Measurements from ENCODE around the gene CRB2. TPM values are rescaled to one million over a fixed set of nuclear protein-coding genes. Genes with fewer than 3 reads are reported as not detected.
A peak's percentile ranks its signal among the peaks of the same experiment; 100 is the strongest.

The CRB2 gene
- total and polyA plus RNA-seq, 11 donors, result 0.05 to 10.1 (median 0.10) TPM; not detected in 8

DNA sequence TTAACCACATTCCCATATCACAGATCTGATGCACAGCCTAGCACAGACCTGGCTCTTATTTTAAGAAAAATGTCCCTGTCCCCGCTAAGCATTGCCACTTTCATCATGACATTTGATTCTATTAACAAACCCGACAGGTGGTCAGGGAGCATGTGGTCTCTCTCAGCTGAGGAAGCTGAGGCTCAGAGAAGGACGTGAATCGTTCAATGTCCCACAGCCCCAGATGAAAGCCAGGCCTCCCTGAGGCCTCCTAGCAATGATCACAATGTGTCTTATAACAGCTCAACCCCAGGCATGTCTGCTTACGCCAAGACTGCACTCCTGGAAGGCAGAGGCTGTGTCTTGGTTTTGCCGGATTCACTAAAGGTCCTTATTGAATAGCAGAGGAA, 10.4 kb upstream of the CRB2 start:
- intact Hi-C loops (cut with DNase I), result loop anchor here in 5 of 10 donors (5.0 to 10.0 kb wide), 4 partner anchors 81 to 263 kb away; partner anchors contain the start of gene STRBP (in 1 of the 5)
- TF ChIP-seq, protein P1, sequence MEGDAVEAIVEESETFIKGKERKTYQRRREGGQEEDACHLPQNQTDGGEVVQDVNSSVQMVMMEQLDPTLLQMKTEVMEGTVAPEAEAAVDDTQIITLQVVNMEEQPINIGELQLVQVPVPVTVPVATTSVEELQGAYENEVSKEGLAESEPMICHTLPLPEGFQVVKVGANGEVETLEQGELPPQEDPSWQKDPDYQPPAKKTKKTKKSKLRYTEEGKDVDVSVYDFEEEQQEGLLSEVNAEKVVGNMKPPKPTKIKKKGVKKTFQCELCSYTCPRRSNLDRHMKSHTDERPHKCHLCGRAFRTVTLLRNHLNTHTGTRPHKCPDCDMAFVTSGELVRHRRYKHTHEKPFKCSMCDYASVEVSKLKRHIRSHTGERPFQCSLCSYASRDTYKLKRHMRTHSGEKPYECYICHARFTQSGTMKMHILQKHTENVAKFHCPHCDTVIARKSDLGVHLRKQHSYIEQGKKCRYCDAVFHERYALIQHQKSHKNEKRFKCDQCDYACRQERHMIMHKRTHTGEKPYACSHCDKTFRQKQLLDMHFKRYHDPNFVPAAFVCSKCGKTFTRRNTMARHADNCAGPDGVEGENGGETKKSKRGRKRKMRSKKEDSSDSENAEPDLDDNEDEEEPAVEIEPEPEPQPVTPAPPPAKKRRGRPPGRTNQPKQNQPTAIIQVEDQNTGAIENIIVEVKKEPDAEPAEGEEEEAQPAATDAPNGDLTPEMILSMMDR (IDR thresholded peaks at IDR 0.05), result no peak
- TF ChIP-seq POLR2A (IDR thresholded peaks at IDR 0.05), result no peak
- ATAC-seq, result no peak
- Histone ChIP-seq H3K27me3 (peaks cover 0 to 11% (median 4%) of the 10 kb centered on the region in 9 donors), H3K4me1 (peaks cover 0 to 8% (median 0%) of the 10 kb centered on the region in 12 donors), H3K4me3 (no peak overlapping the region), H3K36me3 (no peaks in the 10 kb centered on the region), H3K27ac (peak overlapping the region in 1 of 12 donors; percentile 62), H3K9me3 (no peaks in the 10 kb centered on the region)
- no peak for DNase-seq
- 58 to 80% (median 61%) methylated on average over 5 to 6 of the region's 6 CpGs for WGBS, 4 donors

DNA sequence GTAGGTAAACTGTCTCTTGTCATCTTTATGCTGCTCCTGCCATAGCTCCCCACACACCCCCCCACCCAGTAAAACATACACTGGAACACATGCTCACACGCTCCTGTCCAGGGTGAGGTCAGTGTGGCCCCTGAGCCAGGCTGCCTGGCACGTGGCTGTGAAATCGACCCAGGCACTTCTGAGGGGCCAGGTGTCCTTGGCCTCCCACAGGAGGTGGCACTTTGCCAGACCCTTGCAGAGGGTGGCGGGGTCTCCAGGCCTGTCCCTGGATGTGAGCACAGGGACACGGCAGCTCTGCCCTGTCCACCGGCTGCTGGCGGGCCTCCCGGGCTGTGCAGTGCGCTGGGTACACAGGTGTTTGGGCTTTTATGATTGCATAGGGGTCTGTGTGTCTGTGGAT, 10.0 kb upstream of the CRB2 start:
- no peak for TF ChIP-seq POLR2A (IDR thresholded peaks at IDR 0.05)
- TF ChIP-seq, protein P1 (IDR thresholded peaks at IDR 0.05), result no peak
- H3K9me3 ChIP-seq, result no peaks in the 10 kb centered on the region
- no peak overlapping the region for H3K4me3 ChIP-seq
- no peak for ATAC-seq
- no peak for DNase-seq
- peaks cover 0 to 11% (median 4%) of the 10 kb centered on the region in 9 donors for H3K27me3 ChIP-seq
- peaks cover 0 to 8% (median 0%) of the 10 kb centered on the region in 12 donors for H3K4me1 ChIP-seq
- no peaks in the 10 kb centered on the region for H3K36me3 ChIP-seq
- intact Hi-C loops (cut with DNase I), result loop anchor here in 5 of 10 donors (5.0 to 10.0 kb wide), 4 partner anchors 81 to 264 kb away; partner anchors contain the start of gene STRBP (in 1 of the 5)
- WGBS, 4 donors, result 81 to 87% (median 82%) methylated on average over 9 of the region's 9 CpGs
- peak overlapping the region in 1 of 12 donors; percentile 53 for H3K27ac ChIP-seq

DNA sequence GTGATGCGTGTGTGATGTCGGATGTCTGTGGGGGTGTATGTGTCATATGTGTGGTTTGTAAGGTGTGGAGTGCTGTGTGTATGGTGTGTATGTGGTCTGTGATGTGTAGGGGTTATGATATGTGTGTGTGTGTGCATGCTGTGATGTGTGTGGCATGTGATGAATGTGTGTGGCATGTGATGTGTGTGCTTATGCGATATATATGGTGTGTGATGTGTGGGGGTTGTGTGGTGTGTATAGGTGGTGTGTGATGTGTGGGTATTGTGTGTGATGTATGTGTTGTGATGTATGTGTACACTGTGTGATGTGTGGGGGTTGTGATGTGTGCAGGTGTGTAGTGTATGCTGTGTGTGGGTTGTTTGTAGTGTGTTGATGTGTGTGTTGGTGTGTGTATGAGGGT, 9.2 kb upstream of the CRB2 start:
- Histone ChIP-seq H3K9me3 (no peaks in the 10 kb centered on the region), H3K27me3 (peaks cover 0 to 11% (median 4%) of the 10 kb centered on the region in 9 donors), H3K27ac (no peak overlapping the region), H3K4me1 (peaks cover 0 to 8% (median 0%) of the 10 kb centered on the region in 12 donors), H3K36me3 (no peaks in the 10 kb centered on the region), H3K4me3 (no peak overlapping the region)
- DNase-seq (no peak), ATAC-seq (no peak)
- WGBS, 4 donors, result 91 to 97% (median 97%) methylated on average over 3 of the region's 3 CpGs
- intact Hi-C loops (cut with DNase I), result loop anchor here in 5 of 10 donors (5.0 to 10.0 kb wide), 4 partner anchors 82 to 265 kb away; partner anchors contain the start of gene STRBP (in 1 of the 5)
- TF ChIP-seq, protein P1 (IDR thresholded peaks at IDR 0.05), result no peak
- no peak for TF ChIP-seq POLR2A (IDR thresholded peaks at IDR 0.05)

DNA sequence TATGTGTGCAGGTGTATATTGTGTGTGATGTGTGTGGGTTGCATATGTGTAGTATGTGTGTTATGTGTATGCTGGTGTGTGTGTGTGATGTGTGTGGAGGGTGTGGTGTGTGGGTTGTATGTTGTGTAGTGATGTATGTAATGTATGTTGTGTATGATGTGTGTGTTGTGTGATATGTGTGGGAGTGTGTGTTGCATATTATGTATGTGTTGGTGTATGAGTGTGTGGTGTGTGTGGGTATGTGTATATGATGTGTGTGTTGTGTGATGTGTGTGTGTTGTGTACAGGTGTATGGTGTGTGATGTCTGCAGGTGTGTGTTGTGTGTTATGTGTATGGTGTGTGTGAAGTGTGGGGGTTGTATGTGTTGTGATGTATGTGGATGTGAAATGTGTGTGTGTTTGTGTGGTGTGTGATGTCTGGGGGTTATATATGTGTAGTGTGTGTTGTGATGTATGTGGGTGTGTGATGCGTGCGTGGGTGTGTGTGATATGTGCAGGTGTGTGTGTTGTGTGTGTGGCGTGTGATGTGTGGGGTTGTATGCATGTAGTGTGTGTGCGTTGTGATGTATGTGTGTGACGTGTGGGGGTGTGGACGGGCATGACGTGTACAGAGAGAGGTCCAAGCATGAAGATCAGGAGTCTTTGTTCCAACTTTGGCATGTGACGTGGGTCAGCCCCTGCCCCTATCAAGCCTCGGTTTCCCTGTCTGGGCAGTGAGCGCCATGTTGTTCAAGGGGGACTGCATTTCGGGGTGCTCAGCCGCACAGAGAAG, 8.5 kb upstream of the CRB2 start:
- Histone ChIP-seq H3K27me3 (peaks cover 0 to 11% (median 4%) of the 10 kb centered on the region in 9 donors), H3K36me3 (no peaks in the 10 kb centered on the region), H3K4me3 (no peak overlapping the region), H3K27ac (no peak overlapping the region), H3K9me3 (no peaks in the 10 kb centered on the region), H3K4me1 (peaks cover 0 to 8% (median 0%) of the 10 kb centered on the region in 12 donors)
- no peak for ATAC-seq
- intact Hi-C loops (cut with DNase I), result loop anchor here in 6 of 10 donors (2.0 to 10.0 kb wide), 5 partner anchors 83 to 267 kb away; partner anchors contain the start of gene STRBP (in 1 of the 6)
- WGBS, 4 donors, result 73 to 82% (median 79%) methylated on average over 12 of the region's 12 CpGs
- DNase-seq, result no peak
- TF ChIP-seq, protein P1 (IDR thresholded peaks at IDR 0.05), result no peak
- TF ChIP-seq POLR2A (IDR thresholded peaks at IDR 0.05), result no peak

Data from heart left ventricle (tissue), 16 donors.